SKM-1 (cell line): ENCODE data around the gene STARD10.

Source experiments
- DNase-seq: peaks from one replicate; lab custom pipeline; 2025; ENCODE audit not compliant: unreplicated experiment; lab: John Stamatoyannopoulos, UW

Gene STARD10

GRCh38 chr11:72781313-72782080 is 12.3 kb downstream of the STARD10 start:
- no peak for DNase-seq

GRCh38 chr11:72781063-72781312 is 12.9 kb downstream of the STARD10 start:
- DNase-seq, result no peak

GRCh38 chr11:72780296-72781062 is 13.4 kb downstream of the STARD10 start:
- DNase-seq, result no peak

GRCh38 chr11:72779495-72780128 is 14.2 kb downstream of the STARD10 start:
- DNase-seq, result no peak

DNA sequence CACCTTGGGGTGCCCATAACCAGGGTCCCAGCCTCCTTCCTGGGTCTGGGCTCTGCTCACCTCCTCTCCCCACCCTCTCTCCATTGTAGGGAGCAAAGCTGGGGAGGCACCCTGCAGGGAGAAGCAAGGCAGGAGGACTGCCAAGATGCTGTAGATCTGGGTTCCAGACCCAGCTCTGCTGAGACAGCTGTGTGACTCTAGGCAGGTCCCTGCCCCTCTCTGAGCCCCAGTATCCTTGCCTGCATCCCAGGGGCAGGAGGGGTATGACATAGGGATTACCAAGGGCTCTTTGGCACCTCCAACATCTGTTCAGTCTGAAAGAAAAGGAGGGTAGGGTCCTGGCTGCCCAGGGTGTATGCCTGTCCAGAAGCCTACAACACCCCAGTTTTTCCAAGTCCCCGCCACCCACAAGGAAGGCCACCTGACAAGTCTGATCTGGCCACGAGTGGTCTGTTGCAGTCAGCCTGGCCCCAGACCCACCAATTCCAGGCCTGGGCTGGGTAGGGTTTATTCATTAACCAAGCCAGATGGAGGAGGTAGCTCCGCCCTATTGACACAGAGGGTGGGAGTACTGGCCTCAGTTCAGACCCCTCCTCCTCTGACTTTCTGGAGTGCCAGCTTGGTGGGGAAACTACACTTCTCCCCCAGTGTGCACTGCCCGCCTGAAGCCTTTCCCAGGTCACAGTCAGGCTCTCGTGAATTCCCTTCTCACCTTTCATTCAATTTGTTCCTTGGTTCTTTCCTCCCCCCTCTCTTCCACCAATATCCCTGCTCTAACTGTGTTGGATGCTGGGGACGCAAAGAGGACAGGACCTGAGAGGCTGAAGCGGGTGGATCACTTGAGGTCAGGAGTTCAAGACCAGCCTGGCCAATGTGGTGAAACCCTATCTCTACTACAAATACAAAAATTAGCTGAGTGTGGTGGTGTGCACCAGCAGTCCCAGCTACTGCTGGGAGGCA is 15.0 kb downstream of the STARD10 start:
- no peak for DNase-seq

DNA sequence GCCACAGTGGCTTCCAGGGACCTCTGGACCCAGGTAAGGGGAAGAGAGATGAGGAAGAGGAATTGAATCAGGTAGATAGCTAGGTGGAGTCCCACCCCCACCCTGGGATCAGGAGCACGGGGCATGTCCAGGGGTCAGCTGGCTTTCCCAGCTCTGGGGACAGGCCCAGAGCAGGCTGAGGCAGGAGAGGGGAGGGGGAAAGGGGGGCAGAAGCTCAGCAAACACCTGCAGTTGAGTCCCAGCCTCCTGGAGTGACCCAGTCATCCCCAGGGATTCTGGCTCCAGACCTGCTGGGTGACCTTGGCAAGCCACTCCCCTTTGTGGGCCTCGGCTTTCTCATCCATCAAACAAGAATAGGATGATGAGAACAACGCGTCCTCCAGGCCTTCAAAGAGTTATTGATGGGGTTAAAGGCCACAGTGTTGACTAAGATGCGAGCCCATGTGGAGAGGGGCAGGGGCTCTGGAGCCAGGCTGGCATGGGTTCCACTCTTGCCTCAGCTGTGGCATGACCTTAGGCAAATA is 16.0 kb downstream of the STARD10 start:
- DNase-seq, result no peak

DNA sequence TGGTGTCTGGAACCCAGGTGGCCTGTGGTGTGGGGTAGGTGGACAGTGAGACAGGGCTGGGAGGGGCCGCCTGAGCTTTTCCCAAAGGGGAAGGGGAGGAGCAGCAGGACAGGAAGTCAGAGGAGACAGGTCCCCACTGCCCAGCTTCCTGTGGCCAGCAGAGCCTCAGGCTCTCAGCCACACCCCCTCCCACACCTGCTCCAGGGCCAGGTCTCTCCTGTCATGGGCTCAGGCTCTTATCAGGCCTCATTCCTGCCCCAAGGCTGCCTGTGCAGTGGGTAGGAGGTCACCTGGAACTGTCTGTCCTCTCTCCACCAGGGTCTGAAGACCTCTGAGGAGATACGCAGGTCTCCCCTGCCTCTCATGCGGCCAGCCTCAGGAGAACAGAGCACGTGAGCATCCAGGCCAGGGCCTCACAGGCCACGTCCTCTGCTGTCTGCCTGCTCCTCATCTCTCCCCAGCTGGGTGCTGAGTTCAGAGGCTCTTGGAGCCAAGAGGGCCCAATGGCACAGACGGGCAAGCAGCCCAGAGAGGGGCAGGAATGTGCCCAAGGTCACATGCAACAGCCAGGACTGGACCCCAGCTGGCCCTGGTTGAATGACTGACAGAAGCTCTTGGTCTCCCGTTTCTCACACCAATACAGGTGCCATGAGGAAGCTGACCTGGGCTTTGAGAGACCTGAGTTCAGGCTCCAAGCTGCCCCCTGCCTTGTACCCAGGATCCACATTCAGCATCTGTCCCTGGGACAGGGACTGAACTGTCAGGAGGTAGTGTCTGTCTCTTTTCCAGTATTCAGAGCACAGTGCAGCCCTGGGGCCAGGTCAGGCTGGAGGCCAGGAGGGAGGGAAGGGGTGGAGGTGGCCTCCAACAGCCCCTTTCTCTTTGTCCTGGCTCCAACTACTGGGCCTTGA is 16.7 kb downstream of the STARD10 start:
- no peak for DNase-seq

GRCh38 chr11:72776117-72776843 is 17.6 kb downstream of the STARD10 start:
- DNase-seq, result no peak

GRCh38 chr11:72775288-72776110 is 18.3 kb downstream of the STARD10 start:
- no peak for DNase-seq

- DNase-seq, result no peak
Measured at GRCh38 chr11:72774499-72774898, 19.3 kb downstream of the STARD10 start.

- no peak for DNase-seq
Measured at GRCh38 chr11:72773696-72774095, 20.2 kb downstream of the STARD10 start.

DNA sequence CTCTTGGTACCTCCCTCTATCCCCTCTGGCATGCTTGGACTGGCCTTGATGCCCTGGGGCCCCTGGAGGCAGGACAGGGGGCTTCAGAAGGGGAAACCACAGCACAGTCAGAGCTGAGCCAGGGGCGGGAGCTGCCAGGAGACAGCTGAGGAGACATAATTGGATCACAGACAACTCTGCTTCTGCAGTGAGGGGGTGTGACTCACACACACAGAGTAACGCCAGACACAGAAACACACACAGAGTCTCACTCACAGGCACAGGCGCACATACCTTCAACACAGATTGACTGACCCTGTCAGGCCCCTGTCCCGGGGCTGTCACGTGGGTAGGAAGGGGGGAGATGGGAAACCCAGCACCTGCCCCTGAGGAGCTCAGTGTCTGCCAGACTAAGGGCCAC is 20.6 kb downstream of the STARD10 start:
- no peak for DNase-seq

GRCh38 chr11:72772059-72772458 is 21.8 kb downstream of the STARD10 start:
- DNase-seq, result no peak

DNA sequence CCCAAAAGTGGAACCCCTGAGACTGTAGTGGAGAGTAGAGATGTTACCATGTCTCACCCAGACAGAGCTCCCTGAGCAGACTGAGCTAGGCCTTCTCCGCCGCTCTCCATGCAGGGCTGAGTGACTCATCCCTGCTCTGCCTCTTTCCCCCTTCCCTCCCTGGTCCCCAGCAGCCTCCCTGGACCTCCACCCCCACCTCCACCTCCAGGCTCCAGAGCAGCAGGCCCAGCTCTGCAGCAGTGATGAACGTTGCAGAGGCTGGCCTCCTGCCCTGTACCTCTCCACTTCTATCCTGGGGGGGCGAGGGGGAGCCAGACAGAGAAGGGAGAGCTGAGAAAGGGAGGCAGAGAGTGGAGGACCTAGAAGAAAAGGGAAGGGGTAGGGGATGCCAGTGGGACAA is 22.3 kb downstream of the STARD10 start:
- DNase-seq, result no peak

- no peak for DNase-seq
Measured at GRCh38 chr11:72770799-72771198, 23.0 kb downstream of the STARD10 start.

- no peak for DNase-seq
Measured at GRCh38 chr11:72769680-72770079, 24.2 kb downstream of the STARD10 start.

GRCh38 chr11:72768581-72768980 is 25.3 kb downstream of the STARD10 start:
- no peak for DNase-seq
